Esophagus muscularis mucosa (tissue), 3 donors: ENCODE data around the gene TNC.

Experiments used
- CTCF ChIP-seq, 3 experiments: fragments of 200-600 bp in 2 of 3; fragments of 450-650 bp in 1 of 3; sonication (generic) in 2 of 3; IDR thresholded peaks; one replicate each; pipeline ENCODE4 v1.5.1; 2017 to 2019; ENCODE audit warnings: antibody characterized with exemption in 3 of 3, mild to moderate bottlenecking in 2 of 3, moderate library complexity in 1 of 3
- POLR2A ChIP-seq: fragments of 450-650 bp; IDR thresholded peaks from one replicate; pipeline ENCODE4 v1.6.1; 2017; ENCODE audit warnings: antibody characterized with exemption, moderate library complexity, mild to moderate bottlenecking, low read depth
- POLR2AphosphoS5 ChIP-seq, 2 donors: sonication (generic); formaldehyde crosslinking; IDR thresholded peaks; one replicate each; pipeline ENCODE4 v1.6.1; 2017; ENCODE audit warnings: antibody characterized with exemption in 2 of 2

GRCh38 chr9:115134941-115135340, 17.0 kb upstream of the TNC start:
- no peak for TF ChIP-seq CTCF (IDR thresholded peaks at IDR 0.05)
- TF ChIP-seq POLR2A, result no peak
- TF ChIP-seq POLR2AphosphoS5 (IDR thresholded peaks at IDR 0.05), result no peak
